Hepatocyte (in vitro differentiated cells): ENCODE data around the gene GPR132. TPM values are rescaled to one million over a fixed set of nuclear protein-coding genes. Genes with fewer than 3 reads are reported as not detected.

Experiments used
- DNase-seq: peaks from one replicate; pipeline ENCODE4 v3.0.0-alpha.2; 2016; ENCODE audit warnings: low spot score
- H2AFZ ChIP-seq: fragments of 200-600 bp; sonication (generic); 2 replicates; pipeline ENCODE4 v1.6.0; 2016; ENCODE audit warnings: antibody characterized with exemption, mild to moderate bottlenecking
- H3K27ac ChIP-seq: fragments of 200-600 bp; sonication (generic); 2 replicates; pipeline ENCODE4 v1.5.1; 2016; ENCODE audit warnings: mild to moderate bottlenecking
- H3K27me3 ChIP-seq: fragments of 200-600 bp; sonication (generic); 2 replicates; pipeline ENCODE4 v1.6.1; 2016
- H3K36me3 ChIP-seq: fragments of 200-600 bp; sonication (generic); replicated peaks from 2 replicates; pipeline ENCODE4 v1.5.1; 2016; ENCODE audit warnings: low read depth; ENCODE audit not compliant: insufficient read depth
- H3K4me1 ChIP-seq: fragments of 200-600 bp; sonication (generic); 2 replicates; pipeline ENCODE4 v1.5.1; 2016; ENCODE audit warnings: mild to moderate bottlenecking, moderate library complexity; ENCODE audit not compliant: insufficient read depth
- H3K4me2 ChIP-seq: fragments of 200-600 bp; sonication (generic); 2 replicates; pipeline ENCODE4 v1.6.0; 2016
- H3K4me3 ChIP-seq: fragments of 200-600 bp; sonication (generic); 2 replicates; pipeline ENCODE4 v1.5.1; 2016; ENCODE audit warnings: mild to moderate bottlenecking
- H3K79me2 ChIP-seq: fragments of 200-600 bp; sonication (generic); 2 replicates; pipeline ENCODE4 v1.6.0; 2017; ENCODE audit warnings: mild to moderate bottlenecking
- H3K9me2 ChIP-seq: fragments of 200-600 bp; sonication (generic); replicated peaks from 2 replicates; pipeline ENCODE4 v1.6.0; 2017; ENCODE audit warnings: mild to moderate bottlenecking; ENCODE audit not compliant: insufficient read depth
- H3K9me3 ChIP-seq: fragments of 200-600 bp; sonication (generic); 2 replicates; pipeline ENCODE4 v1.5.1; 2016; ENCODE audit warnings: low read depth, mild to moderate bottlenecking
- H4K20me1 ChIP-seq: fragments of 200-600 bp; sonication (generic); 2 replicates; pipeline ENCODE4 v1.6.0; 2016; ENCODE audit warnings: mild to moderate bottlenecking; ENCODE audit not compliant: insufficient read depth, poor library complexity, severe bottlenecking
- CTCF ChIP-seq: fragments of 200-600 bp; sonication (generic); IDR thresholded peaks from 2 replicates; pipeline ENCODE4 v1.5.1; 2016; ENCODE audit warnings: antibody characterized with exemption, mild to moderate bottlenecking; ENCODE audit not compliant: poor library complexity
- EZH2 ChIP-seq: fragments of 200-600 bp; sonication (generic); IDR thresholded peaks from 2 replicates; pipeline ENCODE4 v1.6.1; 2016; ENCODE audit warnings: antibody characterized with exemption, mild to moderate bottlenecking, borderline replicate concordance
- EZH2phosphoT487 ChIP-seq: fragments of 200-600 bp; sonication (generic); IDR thresholded peaks from one replicate; pipeline ENCODE4 v1.6.1; 2018; ENCODE audit warnings: antibody characterized with exemption, mild to moderate bottlenecking, low read depth, moderate library complexity; ENCODE audit not compliant: unreplicated experiment, severe bottlenecking
- WGBS: methylation state at CpG from one replicate; pipeline ENCODE4 v1.1.6; 2016; ENCODE audit warnings: low lambda C conversion rate; ENCODE audit errors: missing lambda C conversion rate; 5-methylcytosine and 5-hydroxymethylcytosine counted together
- polyA plus RNA-seq: library from polyadenylated mRNA; unstranded; fragments of >200 nt; fragmentation: Nextera tagmentation; extraction: Ambion mirVana; gene quantifications from 2 replicates; pipeline ENCODE4 v1.2.1, GENCODE V29; 2016
- small RNA-seq: library from RNA; depleted of rRNA; stranded (forward); fragments of <200 nt; gene quantifications from one replicate; pipeline ENCODE3, GENCODE V24; 2014
- total RNA-seq: library from RNA; depleted of rRNA; stranded (reverse); fragments of >200 nt; gene quantifications from 2 replicates; pipeline ENCODE4 v1.2.3, GENCODE V29; 2014

GPR132 gene
- total and polyA plus RNA-seq, 2 experiments from 2014 or later, result 0.41 to 0.83 TPM

DNA sequence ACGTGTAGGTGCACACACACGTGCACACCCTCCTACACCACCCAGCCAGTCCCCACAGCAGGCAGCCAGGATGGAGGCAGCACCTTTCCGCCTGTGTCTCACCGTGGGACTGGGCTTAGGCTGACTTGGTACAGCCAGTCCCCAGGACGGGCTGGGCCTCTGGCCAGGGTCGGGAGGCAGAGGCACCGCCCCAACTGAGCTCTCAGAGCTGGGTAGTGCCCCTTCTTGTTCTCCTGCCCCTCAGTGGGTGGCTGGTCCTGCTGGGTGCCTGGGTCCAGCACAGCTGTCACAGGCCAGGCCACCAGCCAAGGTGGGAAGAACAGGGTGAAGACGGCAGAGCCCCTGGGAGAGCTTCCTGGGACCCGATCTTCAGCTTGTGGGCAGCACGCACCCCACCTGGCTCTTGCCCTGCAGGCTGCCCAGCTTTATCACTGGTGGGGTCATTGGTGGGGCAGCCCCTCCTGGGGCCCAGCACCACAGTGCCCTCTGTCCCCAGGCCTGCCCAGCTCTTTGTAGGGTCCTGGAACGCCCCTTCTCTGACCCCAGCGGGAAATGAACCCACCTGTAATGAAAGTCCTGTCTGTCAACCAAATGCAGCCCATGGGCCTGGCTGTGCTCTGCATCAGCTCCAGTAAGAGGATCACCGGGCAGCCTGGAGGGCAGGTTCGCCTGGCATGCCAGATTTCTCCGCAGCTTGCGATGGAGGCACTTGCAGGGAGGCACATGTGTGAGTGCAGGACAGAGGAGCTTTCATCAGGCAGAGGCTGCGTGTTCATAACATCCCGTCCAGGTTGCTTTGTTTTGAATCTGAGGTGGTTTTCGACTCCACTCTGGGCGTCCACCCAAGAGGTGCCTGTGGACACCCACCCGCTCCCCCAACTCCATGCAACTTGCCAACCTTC, 59.0 kb downstream of the GPR132 start:
- WGBS, result 94% methylated on average over 21 of the region's 21 CpGs
- Histone ChIP-seq H3K79me2 (peaks cover 21% of the 10 kb centered on the region), H3K27me3 (no peaks in the 10 kb centered on the region), H3K27ac (no peak overlapping the region), H3K9me3 (no peaks in the 10 kb centered on the region), H3K9me2 (no peaks in the 10 kb centered on the region), H3K4me3 (no peak overlapping the region), H3K4me2 (no peak overlapping the region), H3K4me1 (no peaks in the 10 kb centered on the region), H4K20me1 (no peaks in the 10 kb centered on the region), H3K36me3 (no peaks in the 10 kb centered on the region), H2AFZ (no peak overlapping the region)
- TF ChIP-seq EZH2 (no peak), EZH2phosphoT487 (no peak), CTCF (no peak)
- no peak for DNase-seq

DNA sequence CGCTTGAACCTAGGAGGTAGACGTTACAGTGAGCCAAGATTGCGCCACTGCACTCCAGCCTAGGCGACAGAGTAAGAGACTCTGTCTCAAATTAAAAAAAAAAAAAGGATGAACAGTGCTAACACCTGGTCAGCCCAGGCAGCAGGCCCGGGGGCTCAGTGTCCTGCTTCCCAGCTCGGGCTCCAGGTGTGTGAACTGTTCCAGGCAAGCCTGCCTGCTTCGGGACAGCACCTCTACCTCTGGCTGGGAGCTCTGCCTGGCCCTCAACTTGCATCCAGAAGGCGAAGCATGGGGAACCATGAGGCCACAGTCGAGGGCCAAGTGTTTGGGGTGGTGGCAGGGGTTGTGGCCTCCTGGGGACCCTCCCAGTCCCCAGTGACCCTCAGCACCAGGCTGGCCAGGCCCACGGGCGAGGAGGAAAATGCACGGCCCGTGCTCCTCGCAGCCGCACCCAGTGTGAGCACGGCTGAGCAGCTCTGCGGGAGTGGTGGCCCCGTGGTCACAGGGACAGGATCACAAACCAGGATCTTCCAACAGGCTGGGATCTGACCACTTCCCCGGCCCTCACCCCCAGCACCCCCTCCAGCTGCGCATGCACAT, 59.8 kb downstream of the GPR132 start:
- WGBS, result 94% methylated on average over 18 of the region's 20 CpGs
- TF ChIP-seq EZH2phosphoT487 (no peak), CTCF (no peak), EZH2 (no peak)
- Histone ChIP-seq H3K27me3 (no peaks in the 10 kb centered on the region), H3K4me3 (no peak overlapping the region), H2AFZ (no peak overlapping the region), H3K9me3 (no peaks in the 10 kb centered on the region), H3K79me2 (peaks cover 14% of the 10 kb centered on the region), H3K4me1 (no peaks in the 10 kb centered on the region), H4K20me1 (no peaks in the 10 kb centered on the region), H3K9me2 (no peaks in the 10 kb centered on the region), H3K4me2 (no peak overlapping the region), H3K27ac (no peak overlapping the region), H3K36me3 (no peaks in the 10 kb centered on the region)
- no peak for DNase-seq

Small RNA genes lying within 50 kb of the gene (small RNA-seq; reads per million reads assigned to genes)
- gene AL512356.2, result not detected

Other genes with a start within 250 kb of the GPR132 start
- 12.0 and 20.3 TPM in 2 replicates for gene CEP170B, start 200.2 kb downstream of the GPR132 start, total RNA-seq
- gene CEP170B, start 200.2 kb downstream of the GPR132 start, polyA plus RNA-seq, result 7.6 and 9.5 TPM in 2 replicates
- gene PLD4, start 140.6 kb downstream of the GPR132 start, total RNA-seq, result not detected in 2 replicates
- gene PLD4, start 140.6 kb downstream of the GPR132 start, polyA plus RNA-seq, result 0.77 and 1.1 TPM in 2 replicates
- 4.6 and 5.9 TPM in 2 replicates for gene AHNAK2, start 87.1 kb downstream of the GPR132 start, total RNA-seq
- gene AHNAK2, start 87.1 kb downstream of the GPR132 start, polyA plus RNA-seq, result 1.8 and 2.4 TPM in 2 replicates
- gene CLBA1, start 79.6 kb downstream of the GPR132 start, total RNA-seq, result 4.5 and 6.4 TPM in 2 replicates
- gene CLBA1, start 79.6 kb downstream of the GPR132 start, polyA plus RNA-seq, result 5.1 and 9.3 TPM in 2 replicates
- gene CDCA4, start 44.3 kb downstream of the GPR132 start, total RNA-seq, result 13.6 and 15.7 TPM in 2 replicates
- gene CDCA4, start 44.3 kb downstream of the GPR132 start, polyA plus RNA-seq, result 15.0 and 17.1 TPM in 2 replicates
- 2.0 and 6.1 TPM in 2 replicates for gene JAG2, start 103.3 kb upstream of the GPR132 start, total RNA-seq
- 4.1 and 4.8 TPM in 2 replicates for gene JAG2, start 103.3 kb upstream of the GPR132 start, polyA plus RNA-seq
- 47.4 and 47.7 TPM in 2 replicates for gene NUDT14, start 115.9 kb upstream of the GPR132 start, total RNA-seq
- 98.1 and 106 TPM in 2 replicates for gene NUDT14, start 115.9 kb upstream of the GPR132 start, polyA plus RNA-seq
- 39.6 and 42.2 TPM in 2 replicates for gene BTBD6, start 183.1 kb upstream of the GPR132 start, total RNA-seq
- gene BTBD6, start 183.1 kb upstream of the GPR132 start, polyA plus RNA-seq, result 41.0 and 47.5 TPM in 2 replicates
- 21.1 and 35.9 TPM in 2 replicates for gene BRF1, start 235.6 kb upstream of the GPR132 start, total RNA-seq
- 23.6 and 27.3 TPM in 2 replicates for gene BRF1, start 235.6 kb upstream of the GPR132 start, polyA plus RNA-seq
- gene PACS2, start 249.3 kb upstream of the GPR132 start, total RNA-seq, result 31.9 and 41.1 TPM in 2 replicates
- 53.1 and 54.5 TPM in 2 replicates for gene PACS2, start 249.3 kb upstream of the GPR132 start, polyA plus RNA-seq